NCI-H2081 (cell line): ENCODE data around the gene KIF3C.
A peak's percentile ranks its signal among the peaks of the same experiment; 100 is the strongest.
"Not testable (repeated sequence)": the region's sequence is repeated elsewhere in the genome, so short reads cannot be mapped to it uniquely, and the experiment has no call there.

ENCODE experiments used
- DNase-seq, 2 experiments: peaks; one replicate each; lab custom pipeline; 2025; lab: John Stamatoyannopoulos, UW

KIF3C gene

DNA sequence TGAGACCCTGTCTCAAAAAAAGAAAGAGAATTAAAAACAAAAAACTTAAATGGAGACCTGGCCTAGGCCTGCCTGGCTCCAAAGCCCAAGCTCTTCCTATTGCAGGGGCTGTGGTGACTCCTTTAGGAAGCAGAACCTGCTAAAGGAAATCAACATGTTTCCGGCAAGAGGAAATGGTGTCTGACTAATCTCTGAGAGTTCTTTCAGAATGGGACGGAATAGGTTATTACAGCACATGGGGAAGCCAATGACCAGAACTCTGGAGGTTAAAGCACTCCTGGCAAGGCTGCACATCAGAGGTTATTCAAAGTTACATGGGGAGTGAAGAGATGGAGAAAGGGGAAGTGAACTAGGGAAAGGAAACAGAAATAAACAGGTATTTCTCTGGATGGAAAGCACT is 21.4 kb downstream of the KIF3C start:
- no peak for DNase-seq

DNA sequence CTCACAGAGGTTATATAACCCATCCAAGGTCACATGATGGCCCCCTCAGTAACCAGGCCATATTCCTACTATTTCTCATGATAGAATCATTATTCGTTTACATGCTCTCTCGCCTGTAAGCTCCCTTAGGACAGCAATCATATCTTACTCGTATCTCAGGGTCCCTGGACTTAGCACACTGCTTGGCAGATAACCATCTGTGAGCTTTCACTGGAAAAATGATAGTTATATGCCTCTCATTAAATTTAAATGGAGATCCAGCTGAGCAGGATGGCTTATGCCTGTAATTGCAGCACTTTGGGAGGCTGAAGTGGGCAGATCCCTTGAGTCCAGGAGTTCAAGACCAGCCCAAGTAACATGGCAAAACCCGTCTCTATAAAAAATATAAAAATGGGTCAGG is 21.9 kb downstream of the KIF3C start:
- DNase-seq, result no peak

DNA sequence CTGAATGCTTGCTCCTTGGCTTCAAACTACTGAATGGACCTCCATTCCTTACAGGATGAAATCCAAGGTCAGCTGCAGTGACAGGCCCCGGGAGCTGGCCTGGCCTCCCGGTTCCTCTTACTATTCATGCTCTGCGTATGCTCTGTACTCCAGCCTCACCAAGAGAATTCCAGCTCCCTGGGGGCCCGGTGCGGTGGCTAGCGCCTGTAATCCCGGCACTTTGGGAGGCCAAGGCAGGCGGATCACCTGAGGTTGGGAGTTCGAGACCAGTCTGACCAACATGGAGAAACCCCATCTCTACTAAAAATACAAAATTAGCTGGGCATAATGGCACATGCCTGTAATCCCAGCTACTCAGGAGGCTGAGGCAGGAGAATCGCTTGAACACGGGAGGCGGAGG is 23.7 kb downstream of the KIF3C start:
- not testable (repeated sequence) for DNase-seq

DNA sequence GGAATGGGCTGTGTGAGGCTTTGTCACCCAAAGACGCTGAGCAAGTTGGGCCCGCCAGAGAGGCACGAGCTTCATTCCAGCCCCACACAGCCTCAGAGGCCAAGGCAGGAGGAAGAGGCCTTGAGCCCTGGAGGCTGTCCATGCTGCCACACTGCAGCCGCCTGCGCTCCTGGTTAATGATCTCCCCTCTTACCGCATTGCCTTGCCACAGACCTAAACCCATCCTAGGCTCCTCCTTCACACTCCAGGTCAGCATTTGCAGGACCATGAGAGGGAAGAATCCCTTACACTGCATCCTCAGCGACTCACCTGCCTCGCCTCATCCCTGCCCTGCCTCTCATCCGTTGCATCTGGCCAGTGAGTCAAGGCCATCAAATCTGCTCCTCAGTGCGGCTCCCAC is 24.6 kb downstream of the KIF3C start:
- DNase-seq, result no peak

DNA sequence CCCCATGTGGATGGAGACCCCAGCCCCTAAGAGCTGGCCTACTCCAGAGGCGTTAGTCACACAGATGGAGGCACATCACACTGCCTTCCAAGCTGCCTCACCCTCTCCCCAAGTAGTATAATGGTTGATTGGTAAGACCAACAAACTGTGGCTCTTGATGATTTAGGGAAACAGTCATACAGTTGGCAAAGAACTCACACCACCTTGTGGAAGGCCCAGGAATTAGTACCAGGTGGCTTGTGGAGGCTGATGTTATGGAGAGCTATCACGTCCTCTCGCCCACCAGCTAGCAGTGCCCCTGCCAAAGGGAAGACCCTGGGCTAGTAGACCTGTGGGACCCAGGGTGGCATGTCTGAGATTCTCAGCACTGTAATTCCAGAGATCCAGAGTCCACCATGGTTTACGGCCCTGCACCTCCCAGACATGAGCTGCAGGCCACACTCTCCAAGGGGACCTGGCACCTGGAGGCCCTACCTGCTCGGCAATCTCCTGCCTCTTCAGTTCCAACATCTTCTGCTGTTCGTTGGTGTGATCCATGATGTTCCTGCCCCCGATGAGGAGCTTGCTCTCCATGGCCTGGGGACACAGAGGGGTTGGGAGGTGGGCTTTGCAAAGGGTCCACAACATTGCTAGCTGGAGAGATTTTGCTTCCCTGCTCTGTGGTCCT is 26.3 kb downstream of the KIF3C start:
- no peak for DNase-seq

DNA sequence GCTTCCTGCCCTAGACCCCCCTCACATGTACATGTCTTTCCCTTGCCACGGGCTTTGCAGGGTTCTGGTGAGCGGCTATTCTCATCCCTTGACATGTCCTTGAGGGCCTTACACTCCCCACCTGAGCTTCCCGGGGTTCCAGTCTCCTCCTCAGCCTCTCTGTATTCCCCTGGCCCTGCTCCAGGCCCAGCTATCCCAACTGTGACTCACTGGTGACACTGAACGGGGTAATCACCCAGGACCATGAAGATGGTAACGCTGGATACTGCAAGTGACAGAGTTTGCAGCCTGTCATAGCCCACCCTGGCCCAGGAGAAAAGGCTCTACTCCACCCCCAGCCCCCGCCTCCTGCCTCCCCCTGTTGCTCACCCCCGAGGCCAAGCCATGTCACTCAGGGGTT is 27.3 kb downstream of the KIF3C start:
- DNase-seq, result no peak

DNA sequence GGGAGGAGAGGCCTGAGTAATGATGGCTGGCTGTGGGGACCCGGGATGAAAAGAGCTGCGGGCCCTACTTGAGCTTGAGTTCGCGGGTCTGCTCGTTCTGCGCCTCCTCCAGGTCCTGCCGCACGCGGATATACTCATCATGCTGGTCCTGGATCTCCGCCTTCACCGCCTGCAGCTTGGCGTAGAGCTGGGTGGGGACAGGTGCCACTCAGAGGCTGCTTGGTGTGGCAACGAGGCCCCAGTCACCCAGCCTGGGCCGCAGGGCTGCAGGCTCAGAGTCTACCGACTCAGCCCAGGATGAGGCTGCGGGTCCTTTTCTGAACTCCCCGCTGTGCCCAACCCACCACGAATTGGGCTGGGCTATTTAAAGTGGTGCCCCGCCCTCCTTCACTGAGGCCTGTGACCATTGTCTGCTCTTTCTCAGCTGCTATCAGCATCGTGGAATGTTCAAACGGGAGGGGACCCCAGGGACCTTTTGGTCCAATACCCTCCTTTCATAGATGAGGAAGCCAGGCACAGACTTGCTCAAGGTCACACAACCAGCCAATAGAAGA is 28.0 kb downstream of the KIF3C start:
- DNase-seq, result no peak

DNA sequence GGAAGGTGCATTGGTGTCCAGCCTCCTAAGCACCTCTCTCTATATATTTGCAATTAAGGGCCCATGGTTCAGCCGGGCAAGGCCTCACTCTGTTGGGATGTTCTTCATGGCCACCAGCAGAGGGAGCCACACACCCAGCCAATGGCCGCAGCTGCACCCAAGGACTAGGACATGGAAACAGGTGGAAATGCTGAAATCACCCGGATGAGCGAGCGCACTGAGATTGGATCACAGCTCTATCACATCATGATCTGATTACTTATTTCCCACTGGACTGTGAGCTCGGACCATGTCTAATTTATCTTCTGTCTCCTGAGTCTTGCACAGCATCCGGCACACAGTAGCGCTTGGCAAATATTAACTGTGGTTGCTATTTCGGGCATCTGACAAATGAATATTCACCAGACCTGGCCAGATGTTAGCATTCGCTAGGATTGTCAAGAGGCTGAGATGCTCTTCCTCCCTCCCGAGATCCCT is 31.2 kb downstream of the KIF3C start:
- DNase-seq, result peak; percentile 92 to 96

DNA sequence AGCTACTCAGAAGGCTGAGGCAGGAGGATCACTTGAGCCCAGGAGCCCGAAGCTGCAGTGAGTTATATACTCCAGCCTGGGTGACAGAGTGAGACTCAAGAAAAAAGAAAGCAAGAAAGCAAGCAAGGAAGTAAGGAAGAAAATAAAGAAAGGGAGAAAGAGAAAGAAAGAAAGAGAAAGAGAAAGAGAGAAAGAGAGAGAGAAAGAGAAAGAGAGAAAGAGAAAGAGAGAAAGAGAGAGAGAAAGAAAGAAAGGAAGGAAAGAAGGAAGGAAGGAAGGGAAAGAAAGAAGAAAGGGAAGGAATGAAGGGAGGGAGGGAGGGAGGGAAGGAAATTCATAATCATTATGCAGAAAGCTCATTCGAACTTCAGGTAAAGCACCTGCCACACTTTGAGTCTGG is 33.9 kb downstream of the KIF3C start:
- no peak for DNase-seq

DNA sequence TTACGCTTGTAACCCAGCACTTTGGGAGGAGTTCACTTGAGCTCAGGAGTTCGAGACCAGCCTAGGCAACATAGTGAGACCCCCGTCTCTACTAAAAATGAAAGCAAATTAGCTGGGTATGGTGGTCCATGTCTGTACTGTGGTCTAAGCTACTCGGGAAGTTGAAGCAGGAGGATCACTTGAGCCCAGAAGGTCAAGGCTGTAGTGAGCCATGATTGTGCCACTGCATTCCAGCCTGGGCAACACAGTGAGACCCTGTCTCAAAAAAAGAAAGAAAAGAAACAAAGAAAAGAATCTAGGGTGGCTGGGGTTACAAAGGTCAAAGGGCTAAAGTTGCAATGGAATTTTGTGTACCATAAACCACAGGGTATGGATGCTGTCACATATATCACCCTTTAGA is 41.3 kb downstream of the KIF3C start:
- no peak for DNase-seq

DNA sequence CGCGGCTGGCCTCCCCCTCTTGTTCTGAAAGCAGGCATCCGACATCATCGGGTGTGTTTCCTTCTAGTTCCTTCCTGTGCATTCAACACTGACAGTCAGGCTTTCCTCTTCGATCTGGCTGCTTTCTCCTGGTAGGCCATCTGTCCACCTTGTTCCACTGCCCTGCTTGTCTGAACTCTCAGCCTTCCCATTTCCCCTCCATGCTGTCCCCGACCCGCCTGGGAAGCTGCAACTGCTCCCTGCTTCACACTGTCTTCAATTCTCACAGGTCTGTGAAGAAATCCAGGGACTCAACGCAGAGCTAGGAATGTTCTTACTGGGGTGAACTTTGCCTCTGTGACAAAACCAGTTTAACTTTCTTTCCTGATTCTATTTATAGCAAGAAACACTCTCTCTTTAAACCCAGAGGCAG is 43.0 kb downstream of the KIF3C start:
- no peak for DNase-seq

DNA sequence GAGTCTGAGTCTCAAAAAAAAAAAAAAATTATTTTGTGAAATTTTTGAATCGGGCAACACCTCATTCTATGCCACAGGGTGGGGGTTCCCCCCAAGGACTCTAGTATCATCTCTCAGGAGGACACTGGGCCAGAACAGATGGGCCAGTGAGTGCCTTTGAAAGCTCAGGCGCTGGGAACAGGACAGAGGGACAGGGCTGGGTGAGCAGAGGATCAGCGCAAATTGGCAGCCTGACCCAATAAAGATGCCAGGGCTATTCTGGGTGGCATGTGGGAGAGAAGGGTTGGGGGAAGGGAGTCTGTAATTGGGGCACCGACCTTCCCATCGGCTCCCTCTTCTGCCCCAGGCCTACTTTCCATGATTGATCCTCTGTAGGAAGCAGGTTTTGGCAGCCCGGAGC is 44.0 kb downstream of the KIF3C start:
- no peak for DNase-seq

DNA sequence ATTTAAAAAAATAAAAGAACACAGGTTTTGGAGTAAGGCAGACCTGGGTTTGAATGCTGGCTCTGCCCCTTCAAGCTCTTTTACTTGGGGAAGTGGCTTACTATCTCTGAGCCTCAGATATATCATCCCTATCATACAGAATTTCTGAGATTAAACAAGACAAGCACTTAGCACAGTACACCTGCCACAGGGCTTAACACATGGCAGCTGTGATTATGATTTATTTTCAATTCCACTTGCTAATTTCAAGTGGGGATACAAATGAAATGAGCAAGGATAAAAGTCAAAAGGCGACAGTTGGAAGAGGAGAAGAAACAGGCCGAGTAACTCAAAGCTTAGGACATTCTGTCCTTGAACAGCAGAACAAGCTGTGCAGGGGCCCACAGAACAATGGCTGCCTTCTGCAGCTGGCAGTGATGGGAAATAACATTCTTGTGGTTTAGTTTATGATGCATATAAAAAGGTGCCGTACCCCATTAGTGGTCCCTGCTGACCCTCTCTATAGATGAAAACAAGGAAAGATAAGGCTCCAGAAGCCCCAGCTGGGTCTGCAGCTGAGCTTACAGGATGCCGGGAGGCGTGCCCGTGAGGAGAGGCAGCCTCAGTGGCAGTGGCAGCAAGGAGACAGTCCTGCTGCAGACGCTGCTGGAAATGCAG is 45.3 kb downstream of the KIF3C start:
- DNase-seq, result no peak

DNA sequence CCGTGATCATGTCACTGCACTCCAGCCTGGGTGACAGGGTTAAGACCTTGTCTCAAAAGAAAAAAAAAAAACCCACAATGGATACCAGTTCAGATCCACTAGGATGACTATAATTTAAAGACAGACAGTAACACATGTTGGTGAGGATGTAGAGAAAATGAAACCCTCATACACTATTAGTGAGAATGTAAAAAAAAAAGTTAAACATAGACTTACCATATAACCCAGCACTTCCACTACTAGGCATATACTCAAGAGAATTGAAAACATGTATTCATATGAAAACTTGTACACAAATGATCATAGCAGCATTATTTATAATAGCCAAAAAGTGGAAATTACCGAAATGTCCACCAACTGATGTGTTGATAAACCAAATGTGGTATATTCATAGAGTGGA is 48.7 kb downstream of the KIF3C start:
- no peak for DNase-seq

DNA sequence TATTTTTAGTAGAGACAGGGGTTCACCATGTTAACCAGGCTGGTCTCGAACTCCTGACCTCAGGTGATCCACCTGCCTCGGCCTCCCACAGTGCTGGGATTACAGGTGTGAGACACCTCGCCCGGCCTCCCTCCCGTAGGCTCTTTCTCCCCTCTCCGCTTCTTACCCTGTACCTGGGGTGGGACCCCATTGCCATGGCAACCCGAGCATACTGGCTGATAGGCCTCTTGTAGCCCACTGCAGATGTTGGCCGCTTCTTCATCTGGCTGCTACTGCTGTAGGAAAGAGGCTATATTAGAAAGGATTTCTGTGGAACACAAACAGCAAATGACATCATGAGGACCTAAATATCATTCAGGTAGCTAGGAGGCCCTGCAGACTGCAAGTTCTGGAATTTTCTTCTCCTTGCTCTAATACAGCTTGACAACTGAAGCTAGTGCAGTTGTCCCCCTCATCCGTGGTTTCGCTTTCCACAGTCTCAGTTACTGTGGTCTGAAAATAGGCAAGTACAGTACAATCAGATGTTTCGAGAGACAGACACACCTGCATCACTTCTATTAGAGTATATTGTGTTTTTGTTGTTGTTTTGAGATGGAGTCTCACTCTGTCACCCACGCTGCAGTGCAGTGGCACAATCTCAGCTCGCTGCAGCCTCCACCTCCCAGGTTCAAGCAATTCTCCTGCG is 52.4 kb downstream of the KIF3C start:
- DNase-seq, result no peak

DNA sequence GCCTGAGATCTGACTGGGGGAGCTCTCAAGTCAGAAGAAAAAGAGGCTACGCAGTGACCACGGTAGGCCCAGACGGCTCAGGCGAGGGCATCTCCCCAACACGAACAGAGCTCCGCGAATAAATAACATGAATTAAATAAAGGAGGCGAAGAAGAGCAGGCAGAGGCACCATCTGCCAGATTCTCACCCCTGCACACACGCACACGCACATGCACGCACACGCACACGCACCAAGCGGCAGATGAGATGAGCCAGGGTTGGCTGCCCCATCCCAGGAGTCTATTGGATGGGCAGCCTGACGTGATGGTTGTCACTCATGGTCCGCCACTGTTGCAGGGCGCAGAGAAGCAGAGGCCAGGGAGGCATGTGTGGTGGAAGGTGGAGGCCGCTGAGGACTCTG is 53.6 kb downstream of the KIF3C start:
- no peak for DNase-seq

DNA sequence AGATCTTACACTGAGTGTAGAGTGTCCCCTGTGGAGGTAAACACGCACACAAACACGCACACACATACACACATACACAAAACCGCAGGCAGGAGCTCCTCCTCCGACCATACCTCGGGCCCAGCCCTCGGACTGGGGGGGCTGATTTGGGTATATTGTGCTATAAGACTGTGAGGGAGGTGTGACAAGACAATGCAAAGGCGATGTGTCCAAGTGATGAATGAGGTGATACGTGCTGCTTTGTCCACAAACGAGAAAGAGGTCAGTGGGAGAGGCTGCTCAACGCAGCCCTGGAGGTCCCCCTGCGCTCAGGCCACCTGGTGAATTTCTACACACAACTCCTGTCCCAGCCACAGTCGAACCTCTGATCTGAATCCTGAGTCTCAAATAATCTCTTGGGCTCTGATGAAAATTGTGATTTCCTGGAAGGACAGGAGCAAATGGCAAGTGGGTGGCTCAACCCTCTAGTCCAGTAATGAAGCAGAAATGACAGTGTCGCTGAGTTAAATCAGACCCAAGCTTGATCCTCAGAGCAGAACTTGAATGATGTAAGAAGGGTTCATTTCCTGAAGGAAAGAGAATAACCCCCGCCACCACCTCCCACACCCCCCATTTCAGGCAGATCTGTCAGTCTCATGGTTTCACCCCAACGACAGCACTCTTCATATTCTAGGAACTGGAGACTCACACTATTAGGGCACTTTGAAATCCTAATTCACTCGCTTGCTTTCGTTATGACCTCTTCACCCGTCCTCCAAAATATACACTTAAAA is 55.1 kb downstream of the KIF3C start:
- no peak for DNase-seq

DNA sequence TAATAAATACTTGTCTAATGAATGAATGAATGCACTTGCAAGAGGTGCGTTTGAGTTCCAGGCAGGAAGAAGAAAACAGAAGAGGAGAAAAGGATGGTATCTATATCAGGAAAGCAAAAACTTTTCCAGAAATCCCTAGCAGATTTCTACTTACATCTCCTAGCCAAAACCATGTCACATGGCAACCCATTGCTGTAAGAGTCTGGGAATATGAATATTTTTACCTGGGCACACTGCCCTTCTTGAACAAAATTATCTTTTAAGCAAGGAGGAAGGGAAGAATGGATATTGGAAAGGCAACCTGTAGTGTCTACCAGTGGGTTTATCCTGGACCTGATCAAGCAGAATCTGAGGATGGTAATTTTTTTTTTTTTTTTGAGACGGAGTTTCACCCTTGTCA is 59.8 kb downstream of the KIF3C start:
- DNase-seq, result no peak

DNA sequence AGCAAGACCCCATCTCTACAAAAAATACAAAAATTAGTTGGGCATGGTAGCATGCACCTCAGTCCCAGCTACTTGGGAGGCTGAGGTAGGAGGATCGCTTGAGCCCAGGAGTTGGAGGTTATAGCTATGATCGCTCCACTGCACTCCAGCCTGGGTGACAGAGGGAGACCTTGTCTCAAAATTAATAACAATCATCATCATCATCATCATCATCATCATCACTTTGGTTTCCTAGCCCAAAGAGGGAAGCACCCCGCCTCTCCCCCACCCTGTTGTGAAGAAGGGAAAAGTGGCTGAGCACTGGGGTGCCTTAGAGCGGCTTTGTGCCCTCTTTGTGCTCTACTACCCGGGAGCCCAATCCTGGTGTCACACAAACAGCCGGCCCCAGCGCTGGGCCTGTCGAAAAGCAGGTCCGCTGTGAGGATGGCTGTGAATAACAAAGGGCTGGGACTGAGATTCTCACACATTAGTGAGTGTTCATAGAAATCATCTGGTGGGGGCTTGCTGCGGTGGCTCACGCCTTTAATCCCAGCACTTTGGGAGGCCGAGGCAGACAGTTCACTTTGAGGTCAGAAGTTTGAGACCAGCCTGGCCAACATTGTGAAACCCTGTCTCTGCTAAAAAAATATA is 61.4 kb downstream of the KIF3C start:
- no peak for DNase-seq

DNA sequence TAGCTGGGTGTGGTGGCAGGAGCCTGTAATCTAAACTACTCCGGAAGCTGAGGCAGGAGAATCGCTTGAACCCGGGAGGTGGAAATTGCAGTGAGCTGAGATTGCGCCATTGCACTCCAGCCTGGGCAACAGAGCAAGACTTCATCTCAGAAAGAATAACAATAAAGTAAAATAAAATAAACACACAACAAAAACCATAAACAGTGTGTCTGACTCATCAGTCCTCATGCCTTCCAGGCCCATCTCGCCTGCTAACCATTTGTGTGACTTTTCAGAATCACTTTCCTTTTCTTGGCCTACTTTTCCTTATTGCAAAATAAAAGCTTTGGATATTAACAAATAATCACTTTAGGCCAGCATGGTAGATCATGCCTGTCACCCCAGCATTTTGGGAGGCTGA is 62.0 kb downstream of the KIF3C start:
- DNase-seq, result no peak

DNA sequence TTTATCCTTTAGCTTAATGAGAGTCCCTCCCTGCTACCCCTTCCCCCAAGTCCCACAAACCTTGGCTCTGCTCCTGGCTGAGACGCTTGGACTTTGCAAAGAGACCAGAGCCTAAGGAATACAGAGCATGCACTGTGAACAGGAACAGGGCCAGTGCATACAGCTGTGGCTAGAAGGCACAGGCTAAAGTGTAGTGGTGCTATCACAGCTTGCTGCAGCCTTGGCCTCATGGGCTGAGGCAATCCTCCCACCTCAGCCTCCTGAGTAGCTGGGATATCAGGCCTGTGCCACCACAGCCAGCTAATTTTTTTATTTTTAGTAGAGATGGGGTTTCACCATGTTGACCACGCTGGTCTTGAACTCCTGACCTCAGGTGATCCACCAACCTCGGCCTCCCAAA is 64.5 kb downstream of the KIF3C start:
- no peak for DNase-seq

DNA sequence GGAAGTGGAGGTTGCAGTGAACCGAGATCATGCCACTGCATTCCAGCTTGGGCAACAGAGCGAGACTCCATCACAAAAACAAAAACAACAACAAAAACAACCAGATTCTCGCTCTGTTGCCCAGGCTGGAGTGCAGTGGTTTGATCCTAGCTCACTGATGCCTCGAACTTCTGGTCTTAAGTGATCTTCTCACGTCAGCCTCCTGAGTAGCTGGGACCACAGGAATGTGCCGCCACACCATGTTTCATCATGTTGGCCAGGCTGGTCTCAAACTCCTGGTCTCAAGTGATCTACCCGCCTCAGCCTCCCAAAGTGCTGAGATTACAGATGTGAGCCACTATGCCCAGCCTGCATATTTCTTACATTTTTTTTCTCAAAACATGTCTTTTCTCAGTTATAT is 64.9 kb downstream of the KIF3C start:
- DNase-seq, result not testable (repeated sequence)
